Right atrium auricular region (tissue), 2 donors: Measurements from ENCODE around the gene ZNF563. TPM values are rescaled to one million over a fixed set of nuclear protein-coding genes. Genes with fewer than 3 reads are reported as not detected.

Source experiments
- DNase-seq: peaks from one replicate; pipeline ENCODE4 v3.0.0-alpha.2; 2019; ENCODE audit warnings: low spot score
- H3K27ac ChIP-seq, 2 donors: fragments of 200-600 bp; sonication (generic); 1 replicate in 1 of 2; 2 replicates in 1 of 2; pipeline ENCODE4 v1.5.1; 2016 to 2019
- H3K27me3 ChIP-seq, 2 donors: fragments of 200-600 bp; sonication (generic); one replicate each; pipeline versions ENCODE4 v1.5.1 to v1.6.0; 2017 to 2019
- H3K36me3 ChIP-seq: fragments of 200-600 bp; sonication (generic); one replicate; pipeline ENCODE4 v1.5.1; 2016
- H3K4me1 ChIP-seq, 2 donors: fragments of 200-600 bp; sonication (generic); one replicate each; pipeline versions ENCODE4 v1.5.1 to v1.6.0; 2017 to 2019
- H3K4me3 ChIP-seq, 2 donors: fragments of 200-600 bp; sonication (generic); 1 replicate in 1 of 2; 2 replicates in 1 of 2; pipeline ENCODE4 v1.5.1; 2017 to 2019; ENCODE audit warnings: mild to moderate bottlenecking in 1 of 2, moderate library complexity in 1 of 2
- H3K9me3 ChIP-seq, 2 donors: fragments of 200-600 bp; sonication (generic); one replicate each; pipeline ENCODE4 v1.5.1; 2019
- total RNA-seq, 2 donors: library from RNA; depleted of rRNA; stranded (reverse); fragments of >200 nt; gene quantifications; one replicate each; pipeline ENCODE4 v1.1.0, GENCODE V29; 2016
- TF ChIP-seq, protein P1 (sequence below), 2 donors: fragments of 200-600 bp; sonication (generic); IDR thresholded peaks; one replicate each; pipeline ENCODE4 v1.5.1; 2019; ENCODE audit warnings: antibody characterized with exemption in 2 of 2

The ZNF563 gene
- total RNA-seq, 2 donors from 2014 or later = 4.7 to 7.6 TPM

DNA sequence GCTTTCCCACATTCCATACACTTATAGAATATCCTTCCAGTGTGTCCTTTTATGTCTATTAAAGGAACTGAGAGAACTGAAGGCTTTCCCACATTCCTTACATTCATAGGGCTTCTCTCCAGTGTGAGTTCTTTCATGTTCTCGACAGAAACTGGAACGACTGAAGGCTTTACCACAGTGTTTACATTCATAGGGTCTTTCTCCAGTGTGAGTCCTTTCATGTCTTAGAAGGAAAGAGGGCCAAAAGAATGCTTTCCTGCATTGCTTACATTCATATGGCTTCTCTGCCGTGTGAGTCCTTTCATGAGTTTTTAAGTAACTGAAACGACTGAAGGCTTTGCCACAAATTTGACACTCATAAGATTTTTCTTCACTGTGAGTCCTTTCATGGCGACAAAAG lies 61.0 kb downstream of the ZNF563 start:
- H3K9me3 ChIP-seq = peaks cover 24 to 57% of the 10 kb centered on the region in 2 donors
- H3K27ac ChIP-seq = no peak overlapping the region
- TF ChIP-seq, protein P1, sequence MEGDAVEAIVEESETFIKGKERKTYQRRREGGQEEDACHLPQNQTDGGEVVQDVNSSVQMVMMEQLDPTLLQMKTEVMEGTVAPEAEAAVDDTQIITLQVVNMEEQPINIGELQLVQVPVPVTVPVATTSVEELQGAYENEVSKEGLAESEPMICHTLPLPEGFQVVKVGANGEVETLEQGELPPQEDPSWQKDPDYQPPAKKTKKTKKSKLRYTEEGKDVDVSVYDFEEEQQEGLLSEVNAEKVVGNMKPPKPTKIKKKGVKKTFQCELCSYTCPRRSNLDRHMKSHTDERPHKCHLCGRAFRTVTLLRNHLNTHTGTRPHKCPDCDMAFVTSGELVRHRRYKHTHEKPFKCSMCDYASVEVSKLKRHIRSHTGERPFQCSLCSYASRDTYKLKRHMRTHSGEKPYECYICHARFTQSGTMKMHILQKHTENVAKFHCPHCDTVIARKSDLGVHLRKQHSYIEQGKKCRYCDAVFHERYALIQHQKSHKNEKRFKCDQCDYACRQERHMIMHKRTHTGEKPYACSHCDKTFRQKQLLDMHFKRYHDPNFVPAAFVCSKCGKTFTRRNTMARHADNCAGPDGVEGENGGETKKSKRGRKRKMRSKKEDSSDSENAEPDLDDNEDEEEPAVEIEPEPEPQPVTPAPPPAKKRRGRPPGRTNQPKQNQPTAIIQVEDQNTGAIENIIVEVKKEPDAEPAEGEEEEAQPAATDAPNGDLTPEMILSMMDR (IDR thresholded peaks at IDR 0.05) = no peak
- no peak for DNase-seq
- H3K4me1 ChIP-seq = no peaks in the 10 kb centered on the region
- H3K36me3 ChIP-seq = peaks cover 64% of the 10 kb centered on the region
- no peak overlapping the region for H3K4me3 ChIP-seq
- no peaks in the 10 kb centered on the region for H3K27me3 ChIP-seq

DNA sequence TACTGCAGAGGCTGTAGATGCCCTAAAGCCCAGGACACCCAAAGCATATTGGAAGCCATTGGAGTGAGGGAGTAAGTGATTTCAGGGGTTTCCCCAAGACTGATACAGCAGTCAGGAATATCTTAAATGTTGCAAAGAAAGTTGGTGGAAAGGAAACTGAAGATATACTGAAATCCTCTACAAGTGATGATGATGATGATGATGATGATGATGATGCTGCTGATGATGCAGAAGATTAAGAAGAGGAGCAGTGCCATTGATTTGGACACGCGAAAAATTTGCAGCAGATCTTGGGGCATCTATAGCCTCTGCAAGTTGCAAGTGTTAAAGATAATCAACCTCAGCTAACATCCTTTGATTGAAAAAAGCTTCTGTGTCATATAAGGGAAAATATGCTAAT lies 62.6 kb downstream of the ZNF563 start:
- peaks cover 64% of the 10 kb centered on the region for H3K36me3 ChIP-seq
- peaks cover 24 to 56% of the 10 kb centered on the region in 2 donors for H3K9me3 ChIP-seq

More for the DNA sequence above, 62.6 kb downstream of the ZNF563 start:
- TF ChIP-seq, protein P1 (IDR thresholded peaks at IDR 0.05) = no peak
- H3K4me1 ChIP-seq = no peaks in the 10 kb centered on the region
- no peak for DNase-seq
- no peaks in the 10 kb centered on the region for H3K27me3 ChIP-seq
- H3K27ac ChIP-seq = no peak overlapping the region
- H3K4me3 ChIP-seq = no peak overlapping the region

Other genes with a start within 250 kb of the ZNF563 start
- gene ZNF20, start 193.3 kb downstream of the ZNF563 start, total RNA-seq = 1 to 10 TPM in 1 of 2 donors, under 1 TPM in 1; 0.79 to 1.4 TPM
- gene ZNF625, start 176.9 kb downstream of the ZNF563 start, total RNA-seq = 1 to 10 TPM; 3.2 to 6.3 TPM
- 1 to 10 TPM; 3.2 to 3.6 TPM for gene ZNF136, start 170.5 kb downstream of the ZNF563 start, total RNA-seq
- 1 to 10 TPM; 4.6 to 8.6 TPM for gene ZNF44, start 38.8 kb downstream of the ZNF563 start, total RNA-seq
- gene ZNF442, start 32.0 kb upstream of the ZNF563 start, total RNA-seq = 1 to 10 TPM; 1.0 to 1.8 TPM
- 1 to 10 TPM; 2.0 to 2.2 TPM for gene ZNF799, start 67.6 kb upstream of the ZNF563 start, total RNA-seq
- 1 to 10 TPM; 1.7 to 2.6 TPM for gene ZNF443, start 107.4 kb upstream of the ZNF563 start, total RNA-seq
- 1 to 10 TPM; 1.6 to 2.0 TPM for gene ZNF709, start 151.2 kb upstream of the ZNF563 start, total RNA-seq
- gene ZNF564, start 217.8 kb upstream of the ZNF563 start, total RNA-seq = 1 to 10 TPM; 8.5 to 8.6 TPM